Panc1 (cell line): ENCODE results near the gene HYAL1.

Experiments used
- CTCF ChIP-seq: fragments of 450-650 bp; IDR thresholded peaks from 2 replicates; pipeline ENCODE4 v1.5.1; 2017; ENCODE audit warnings: mild to moderate bottlenecking
- POLR2AphosphoS5 ChIP-seq: IDR thresholded peaks from 2 replicates; pipeline ENCODE4 v1.6.1; 2012; ENCODE audit warnings: mild to moderate bottlenecking, low read depth, low read length, moderate library complexity
- REST ChIP-seq, 2 experiments: IDR thresholded peaks; 2 replicates each; pipeline ENCODE4 v1.6.1; 2011 to 2012; ENCODE audit warnings: low read depth in 2 of 2, control low read depth in 1 of 2, low read length in 1 of 2, mild to moderate bottlenecking in 1 of 2, moderate library complexity in 1 of 2; ENCODE audit not compliant: insufficient read depth in 1 of 2
- SIN3A ChIP-seq: IDR thresholded peaks from 2 replicates; pipeline ENCODE4 v1.6.1; 2012; ENCODE audit warnings: low read depth, mild to moderate bottlenecking, low read length, moderate library complexity, borderline replicate concordance; ENCODE audit not compliant: insufficient read depth
- TCF7L2 ChIP-seq: IDR thresholded peaks from 2 replicates; pipeline ENCODE4 v1.6.1; 2011; ENCODE audit warnings: mild to moderate bottlenecking, low read depth, low read length, inconsistent platforms

- TF ChIP-seq CTCF, result no peak
- TF ChIP-seq POLR2AphosphoS5, result no peak
- no peak for TF ChIP-seq SIN3A
- no peak for TF ChIP-seq TCF7L2
- TF ChIP-seq REST (IDR thresholded peaks at IDR 0.05; ENCODE audit: insufficient read depth in 1 of 2, low read depth in 2 of 2, low read length in 1 of 2), result no peak
Measured at GRCh38 chr3:50297384-50297775, 6.0 kb downstream of the HYAL1 start.
